HCT116 (cell line): ENCODE data around the gene TTC29. TPM values are rescaled to one million over a fixed set of nuclear protein-coding genes. Genes with fewer than 3 reads are reported as not detected.

ENCODE experiments used
- ATAC-seq: fragments of 200-7000 bp; cut with Tn5 transposase; 2 replicates; pipeline ENCODE4 v1.9.1; 2020; ENCODE audit warnings: mild to moderate bottlenecking, moderate library complexity
- BruUV-seq: library from RNA; stranded (reverse); fragments of 400-500 nt; replicated peaks from 2 replicates; lab custom pipeline; 2021; lab: Mats Ljungman, UMichigan
- CTCF ChIA-PET: fragments of 300-600 bp; sonication (Branson Sonifier 250); formaldehyde crosslinking; loops from one replicate; lab custom pipeline; 2021; ENCODE audit warnings: antibody characterized with exemption; lab: Charles Lee
- POLR2A ChIA-PET: fragments of 300-600, 350-600 bp; sonication (Branson Sonifier 250); formaldehyde crosslinking; loops from one replicate; lab custom pipeline; 2021; ENCODE audit warnings: antibody characterized with exemption; lab: Charles Lee
- RAD21 ChIA-PET, 2 experiments: fragments of 300-600 bp; sonication (Branson Sonifier 250); formaldehyde crosslinking; loops; one replicate each; lab custom pipeline; 2023; ENCODE audit warnings: low total read pairs in 2 of 2; ENCODE audit not compliant: uncharacterized antibody in 2 of 2, unreplicated experiment in 2 of 2, low non-redundant PET in 1 of 2; lab: Charles Lee
- DNase-seq: peaks from one replicate; pipeline ENCODE4 v3.0.0-alpha.2; 2010; ENCODE audit warnings: low read depth, low spot score
- H2AFZ ChIP-seq: fragments of 200-600 bp; shearing (Covaris generic), sonication (generic); 2 replicates; pipeline ENCODE4 v1.6.1; 2017; ENCODE audit warnings: low read depth, mixed run types, mixed read lengths, antibody characterized with exemption, low read length; ENCODE audit not compliant: poor library complexity, severe bottlenecking
- H3K27ac ChIP-seq: 2 replicates; pipeline ENCODE4 v1.5.1; 2012; ENCODE audit warnings: low read depth, low read length
- H3K27me3 ChIP-seq: fragments of 200-600 bp; sonication (generic); 2 replicates; pipeline ENCODE4 v1.6.1; 2016; ENCODE audit warnings: mixed run types, low read length, mixed read lengths; ENCODE audit not compliant: insufficient read depth
- H3K36me3 ChIP-seq, 2 experiments: fragments of 200-500 bp in 1 of 2; fragments of 200-600 bp in 1 of 2; sonication (Bioruptor generic) in 1 of 2; sonication (generic) in 1 of 2; 2 replicates each; pipeline versions ENCODE4 v1.5.1 to v1.6.1; 2014 to 2016; ENCODE audit warnings: low read length in 2 of 2, inconsistent platforms in 1 of 2, mixed read lengths in 1 of 2, mixed run types in 1 of 2; ENCODE audit not compliant: insufficient read depth in 2 of 2, control insufficient read depth in 1 of 2
- H3K4me1 ChIP-seq, 2 experiments: fragments of 200-600 bp in 1 of 2; sonication (generic) in 1 of 2; 2 replicates each; pipeline versions ENCODE4 v1.5.1 to v1.6.1; 2012 to 2017; ENCODE audit warnings: low read length in 2 of 2, inconsistent platforms in 1 of 2, mild to moderate bottlenecking in 1 of 2, mixed read lengths in 1 of 2, mixed run types in 1 of 2, moderate library complexity in 1 of 2; ENCODE audit not compliant: insufficient read depth in 2 of 2, control insufficient read depth in 1 of 2
- H3K4me2 ChIP-seq: fragments of 200-600 bp; sonication (generic); 2 replicates; pipeline ENCODE4 v1.6.1; 2017; ENCODE audit warnings: mixed run types, low read length, mixed read lengths
- H3K4me3 ChIP-seq, 2 experiments: fragments of 200-600 bp in 1 of 2; sonication (generic) in 1 of 2; replicated peaks in 1 of 2; 2 replicates each; pipeline ENCODE4 v1.5.1; 2011 to 2016; ENCODE audit warnings: low read length in 2 of 2, control low read depth in 1 of 2, low read depth in 1 of 2, mild to moderate bottlenecking in 1 of 2, mixed read lengths in 1 of 2, mixed run types in 1 of 2
- H3K79me2 ChIP-seq: fragments of 200-600 bp; sonication (generic); 2 replicates; pipeline ENCODE4 v1.6.1; 2017; ENCODE audit warnings: mild to moderate bottlenecking, mixed run types, low read length, moderate library complexity, mixed read lengths; ENCODE audit not compliant: insufficient read depth
- H3K9ac ChIP-seq: fragments of 200-600 bp; sonication (generic); 2 replicates; pipeline ENCODE4 v1.6.1; 2016; ENCODE audit warnings: low read length, mixed read lengths
- H3K9me2 ChIP-seq: fragments of 200-600 bp; sonication (generic), shearing (Covaris generic); 2 replicates; pipeline ENCODE4 v1.6.1; 2017; ENCODE audit warnings: mixed run types, mild to moderate bottlenecking, moderate library complexity; ENCODE audit not compliant: insufficient read depth
- H3K9me3 ChIP-seq, 2 experiments: fragments of 200-500 bp in 1 of 2; fragments of 200-600 bp in 1 of 2; sonication (Bioruptor generic) in 1 of 2; sonication (generic) in 1 of 2; 2 replicates each; pipeline ENCODE4 v1.6.1; 2014 to 2017; ENCODE audit warnings: low read length in 2 of 2, mixed read lengths in 2 of 2, inconsistent platforms in 1 of 2, low read depth in 1 of 2, mild to moderate bottlenecking in 1 of 2, mixed run types in 1 of 2, moderate library complexity in 1 of 2; ENCODE audit not compliant: control insufficient read depth in 1 of 2, insufficient read depth in 1 of 2
- H4K20me1 ChIP-seq: fragments of 200-600 bp; sonication (generic), shearing (Covaris generic); 2 replicates; pipeline ENCODE4 v1.6.1; 2017; ENCODE audit warnings: mixed run types, mild to moderate bottlenecking, moderate library complexity; ENCODE audit not compliant: insufficient read depth
- ATF3 ChIP-seq: IDR thresholded peaks from 2 replicates; pipeline ENCODE4 v1.6.1; 2012
- CBX3 ChIP-seq: IDR thresholded peaks from 2 replicates; pipeline ENCODE4 v1.6.1; 2012; ENCODE audit warnings: low read depth
- CEBPB ChIP-seq: IDR thresholded peaks from 2 replicates; pipeline ENCODE4 v1.6.1; 2012; ENCODE audit warnings: low read depth
- EGR1 ChIP-seq: IDR thresholded peaks from 2 replicates; pipeline ENCODE4 v1.6.1; 2012; ENCODE audit warnings: low read depth
- ELF1 ChIP-seq: IDR thresholded peaks from 2 replicates; pipeline ENCODE4 v1.6.1; 2012; ENCODE audit warnings: low read depth, borderline replicate concordance
- EZH2 ChIP-seq: fragments of 200-600 bp; sonication (generic); IDR thresholded peaks from 2 replicates; pipeline ENCODE4 v1.6.1; 2017; ENCODE audit warnings: antibody characterized with exemption, mixed run types
- EZH2phosphoT487 ChIP-seq: fragments of 200-600 bp; IDR thresholded peaks from 2 replicates; pipeline ENCODE4 v1.6.1; 2018; ENCODE audit warnings: antibody characterized with exemption, borderline replicate concordance
- FOSL1 ChIP-seq: IDR thresholded peaks from 2 replicates; pipeline ENCODE4 v1.6.1; 2012; ENCODE audit warnings: low read depth
- MAX ChIP-seq: IDR thresholded peaks from 2 replicates; pipeline ENCODE4 v1.6.1; 2012
- RAD21 ChIP-seq: IDR thresholded peaks from 2 replicates; pipeline ENCODE4 v1.6.1; 2012; ENCODE audit warnings: low read depth, mild to moderate bottlenecking
- SIN3A ChIP-seq: IDR thresholded peaks from 2 replicates; pipeline ENCODE4 v1.6.1; 2012; ENCODE audit warnings: low read depth
- SP1 ChIP-seq: IDR thresholded peaks from 2 replicates; pipeline ENCODE4 v1.6.1; 2012; ENCODE audit warnings: low read depth
- YY1 ChIP-seq: IDR thresholded peaks from 2 replicates; pipeline ENCODE4 v1.6.1; 2011; ENCODE audit warnings: low read length, low read depth, moderate library complexity, mild to moderate bottlenecking; ENCODE audit not compliant: insufficient replicate concordance; ENCODE audit errors: extremely low read depth
- ZFX ChIP-seq: fragments of 450-650 bp; IDR thresholded peaks from 2 replicates; pipeline ENCODE4 v1.6.1; 2017
- intact Hi-C: fragments of 100-400 bp; cut with micrococcal nuclease; formaldehyde crosslinking; loops from 2 replicates; pipeline ENCODE4 v1.10.0; 2022
- total RNA-seq: library from RNA; stranded (reverse); gene quantifications from one replicate; pipeline ENCODE4 v1.2.1, GENCODE V29; 2021; ENCODE audit not compliant: unreplicated experiment

The TTC29 gene
- total RNA-seq, 1 experiment from 2014 or later = not detected

- no peaks in the 10 kb centered on the region for H3K9me2 ChIP-seq
- ATAC-seq (no peak), DNase-seq (no peak)
- H3K79me2 ChIP-seq = no peaks in the 10 kb centered on the region
- no TSS peak for BruUV-seq
- no peak overlapping the region for H3K9ac ChIP-seq
- no peaks in the 10 kb centered on the region for H4K20me1 ChIP-seq
- H3K4me1 ChIP-seq = no peaks in the 10 kb centered on the region
- RAD21 ChIA-PET = no interaction called here
- peaks cover 7% of the 10 kb centered on the region; the same call in 1 of the 2 replicates for H3K27me3 ChIP-seq
- TF ChIP-seq SP1 (no peak), CEBPB (no peak), RAD21 (no peak), EZH2 (no peak), YY1 (no peak), ATF3 (no peak), ELF1 (no peak), EZH2phosphoT487 (no peak), SIN3A (no peak), FOSL1 (no peak), ZFX (no peak), CBX3 (no peak)
- H3K27ac ChIP-seq = no peak overlapping the region
- intact Hi-C loops = no loop called here
- no peaks in the 10 kb centered on the region for H3K36me3 ChIP-seq
- H3K4me2 ChIP-seq = no peak overlapping the region
- no peak overlapping the region for H3K4me3 ChIP-seq
- POLR2A ChIA-PET = no interaction called here
- CTCF ChIA-PET = interaction anchor here (0.7 kb wide), 1 partner anchor 85 kb away, joined by 4 read pairs; no protein-coding TSS in a partner anchor
- no peak overlapping the region for H2AFZ ChIP-seq
- H3K9me3 ChIP-seq = no peaks in the 10 kb centered on the region
Observed at GRCh38 chr4:146814750-146815149, 130.9 kb downstream of the TTC29 start.

- Histone ChIP-seq H3K9me2 (no peaks in the 10 kb centered on the region), H4K20me1 (no peaks in the 10 kb centered on the region; the same call in 1 of the 2 replicates), H3K27me3 (peaks cover 31% of the 10 kb centered on the region), H3K9ac (no peak overlapping the region), H3K4me3 (no peak overlapping the region), H3K79me2 (no peaks in the 10 kb centered on the region), H3K9me3 (no peaks in the 10 kb centered on the region), H2AFZ (no peak overlapping the region), H3K4me2 (no peak overlapping the region), H3K36me3 (no peaks in the 10 kb centered on the region), H3K27ac (no peak overlapping the region), H3K4me1 (no peaks in the 10 kb centered on the region)
- intact Hi-C loops = no loop called here
- BruUV-seq = no TSS peak
- RAD21 ChIA-PET = no interaction called here
- POLR2A ChIA-PET = no interaction called here
- DNase-seq (no peak), ATAC-seq (no peak)
- TF ChIP-seq FOSL1 (no peak), MAX (no peak), YY1 (no peak), ZFX (no peak), EGR1 (no peak)
- CTCF ChIA-PET = no interaction called here
Observed at GRCh38 chr4:146795711-146796110, 150.0 kb downstream of the TTC29 start.
